ENCODE results near the gene POFUT1. TPM values are rescaled to one million over a fixed set of nuclear protein-coding genes. Genes with fewer than 3 reads are reported as not detected.
"Not testable (repeated sequence)": the region's sequence is repeated elsewhere in the genome, so short reads cannot be mapped to it uniquely, and the experiment has no call there.

Gene POFUT1
- total and polyA plus RNA-seq, 2 of the 8 experiments (the other 6 are each of a cell fraction or from before 2014, with no cell fraction given) = 19.4 to 24.4 TPM

GRCh38 chr20:32275163-32275562, 67.5 kb downstream of the POFUT1 start:
- H3K9me3 ChIP-seq (ENCODE audit: insufficient read depth in 2 of 2, low read depth in 1 of 2, low read length in 1 of 2) = peaks cover 9 to 32% of the 10 kb centered on the region in 2 experiments; a peak in 3 of 4 replicates
- H3K23me2 ChIP-seq (ENCODE audit: low read depth, low read length); H3K56ac ChIP-seq (replicated peaks; ENCODE audit: insufficient read length, low read depth, low read length); H4K91ac ChIP-seq (replicated peaks; ENCODE audit: insufficient read length, low read length); H3K4me3 ChIP-seq (ENCODE audit: extremely low read depth in 1 of 4, insufficient read depth in 2 of 4, low read depth in 3 of 4, low read length in 4 of 4); H2BK12ac ChIP-seq (ENCODE audit: low read depth, low read length); H3K36me3 ChIP-seq (ENCODE audit: control insufficient read depth in 2 of 4, insufficient read depth in 4 of 4, low read length in 3 of 4); H3K4me1 ChIP-seq (replicated peaks in 1 of 4; ENCODE audit: control insufficient read depth in 3 of 4, insufficient read depth in 4 of 4, low read length in 3 of 4); H4K20me1 ChIP-seq (replicated peaks in 1 of 2; ENCODE audit: control insufficient read depth in 1 of 2, insufficient read depth in 2 of 2, low read length in 2 of 2); H3K27ac ChIP-seq (ENCODE audit: low read depth, low read length); DNase-seq (ENCODE audit: low read depth in 1 of 2, low spot score in 2 of 2); H3K79me2 ChIP-seq (ENCODE audit: control insufficient read depth in 1 of 2, insufficient read depth in 2 of 2, low read length in 2 of 2); H3K9ac ChIP-seq (replicated peaks in 1 of 4; ENCODE audit: extremely low read depth in 1 of 4, low read depth in 3 of 4, low read length in 3 of 4); H3K18ac ChIP-seq (ENCODE audit: extremely low read depth, low read length); H3K27me3 ChIP-seq (replicated peaks in 1 of 4; ENCODE audit: control insufficient read depth in 3 of 4, extremely low read depth in 1 of 4, insufficient read depth in 3 of 4, low read length in 3 of 4); H2BK5ac ChIP-seq (ENCODE audit: low read depth, low read length); H3K4me2 ChIP-seq (ENCODE audit: insufficient read depth in 1 of 2, low read depth in 2 of 2, low read length in 2 of 2); H3K4ac ChIP-seq (replicated peaks; ENCODE audit: insufficient read length, low read depth, low read length); H4K5ac ChIP-seq (ENCODE audit: insufficient read length, low read depth, low read length); H2BK15ac ChIP-seq (ENCODE audit: low read length); H3K23ac ChIP-seq (ENCODE audit: insufficient read length); H3K14ac ChIP-seq (ENCODE audit: insufficient read length); FAIRE-seq; H2AK5ac ChIP-seq (ENCODE audit: low read depth, low read length); H3K79me1 ChIP-seq (ENCODE audit: low read depth, low read length); POLR2A ChIA-PET (ENCODE audit: partially characterized antibody); H2BK120ac ChIP-seq (replicated peaks; ENCODE audit: low read depth, low read length); H2BK20ac ChIP-seq (ENCODE audit: low read length); H4K8ac ChIP-seq (ENCODE audit: extremely low read depth, insufficient read depth, low read length); H2AFZ ChIP-seq (ENCODE audit: low read length): not testable (repeated sequence)
- CTCF ChIA-PET (ENCODE audit: partially characterized antibody) = interaction anchor here (0.6 kb wide), 1 partner anchor 134 kb away, joined by 4 read pairs; no protein-coding TSS in a partner anchor
- 80% methylated on average over 3 of the region's 3 CpGs; no CpG with 5 or more reads in 1 of the 2 experiments for WGBS, 2 experiments (ENCODE audit: extremely low coverage in 1 of 2, insufficient coverage in 1 of 2, insufficient read length in 1 of 2, insufficient replicate concordance in 2 of 2, low coverage in 1 of 2, low lambda C conversion rate in 2 of 2, missing lambda C conversion rate in 1 of 2)
